IMR-90 (cell line): ENCODE measurements around the gene GLRA3. TPM values are rescaled to one million over a fixed set of nuclear protein-coding genes. Genes with fewer than 3 reads are reported as not detected.

Source experiments
- ATAC-seq: fragments of 200-7000 bp; cut with Tn5 transposase; 2 replicates; pipeline ENCODE4 v1.9.1; 2020; ENCODE audit warnings: low read depth, mild to moderate bottlenecking, moderate library complexity
- BruUV-seq: library from RNA; stranded (reverse); fragments of 400-500 nt; replicated peaks from 2 replicates; lab custom pipeline; 2021; lab: Mats Ljungman, UMichigan
- CTCF ChIA-PET: fragments of 300-600 bp; formaldehyde crosslinking; extraction: SDS; loops from one replicate; lab custom pipeline; 2021; ENCODE audit warnings: antibody characterized with exemption; lab: Yijun Ruan, JAX
- POLR2A ChIA-PET: fragments of 300-600 bp; sonication (Branson Sonifier 250); formaldehyde crosslinking; loops from one replicate; lab custom pipeline; 2022; ENCODE audit warnings: antibody characterized with exemption; ENCODE audit not compliant: unreplicated experiment; lab: Charles Lee
- DNase-seq: peaks from one replicate; pipeline ENCODE4 v3.0.0; 2013
- H2AFZ ChIP-seq: replicated peaks from 2 replicates; pipeline ENCODE3; 2013; ENCODE audit warnings: low read length, mild to moderate bottlenecking; ENCODE audit not compliant: poor library complexity
- H2AK5ac ChIP-seq: 2 replicates; pipeline ENCODE4 v1.6.1; 2013; ENCODE audit warnings: low read depth, low read length, inconsistent platforms
- H2AK9ac ChIP-seq: replicated peaks from 2 replicates; pipeline ENCODE3; 2013; ENCODE audit warnings: mild to moderate bottlenecking, low read depth, low read length, moderate library complexity; ENCODE audit not compliant: poor library complexity
- H2BK120ac ChIP-seq: 2 replicates; pipeline ENCODE4 v1.6.1; 2013; ENCODE audit warnings: low read depth, low read length, inconsistent platforms
- H2BK15ac ChIP-seq: 3 replicates; pipeline ENCODE4 v1.6.1; 2013; ENCODE audit warnings: low read depth, low read length, inconsistent platforms
- H2BK20ac ChIP-seq: 2 replicates; pipeline ENCODE4 v1.6.1; 2013; ENCODE audit warnings: low read depth, mild to moderate bottlenecking, inconsistent platforms, low read length, moderate library complexity
- H2BK5ac ChIP-seq: 2 replicates; pipeline ENCODE4 v1.6.1; 2013; ENCODE audit warnings: mild to moderate bottlenecking, low read depth, low read length, inconsistent platforms; ENCODE audit not compliant: poor library complexity, severe bottlenecking
- H3K14ac ChIP-seq: replicated peaks from 2 replicates; pipeline ENCODE4 v1.6.1; 2013; ENCODE audit warnings: low read depth, low read length, inconsistent platforms
- H3K18ac ChIP-seq: 2 replicates; pipeline ENCODE4 v1.6.1; 2013; ENCODE audit warnings: low read depth, low read length, control low read depth
- H3K23ac ChIP-seq: 2 replicates; pipeline ENCODE4 v1.6.1; 2013; ENCODE audit warnings: low read depth, low read length, inconsistent platforms
- H3K27ac ChIP-seq: 2 replicates; pipeline ENCODE4 v1.5.1; 2013; ENCODE audit warnings: mild to moderate bottlenecking, control low read depth, low read length; ENCODE audit not compliant: insufficient read depth
- H3K27me3 ChIP-seq: 2 replicates; pipeline ENCODE4 v1.6.1; 2013; ENCODE audit warnings: low read length; ENCODE audit not compliant: control insufficient read depth, insufficient read depth
- H3K36me3 ChIP-seq: 2 replicates; pipeline ENCODE4 v1.6.1; 2013; ENCODE audit warnings: low read length, mixed read lengths; ENCODE audit not compliant: control insufficient read depth, insufficient read depth
- H3K4ac ChIP-seq: 2 replicates; pipeline ENCODE4 v1.6.1; 2013; ENCODE audit warnings: low read depth, low read length, inconsistent platforms
- H3K4me1 ChIP-seq: 2 replicates; pipeline ENCODE4 v1.6.1; 2013; ENCODE audit warnings: low read length, mixed read lengths; ENCODE audit not compliant: control insufficient read depth, insufficient read depth
- H3K4me2 ChIP-seq: 2 replicates; pipeline ENCODE4 v1.6.1; 2013; ENCODE audit warnings: low read depth, mild to moderate bottlenecking, control low read depth, low read length, moderate library complexity
- H3K4me3 ChIP-seq: 2 replicates; pipeline ENCODE4 v1.5.1; 2013; ENCODE audit warnings: low read depth, mild to moderate bottlenecking, control low read depth, low read length, moderate library complexity; ENCODE audit not compliant: insufficient read depth
- H3K56ac ChIP-seq: 2 replicates; pipeline ENCODE4 v1.6.1; 2013; ENCODE audit warnings: low read length, inconsistent platforms; ENCODE audit not compliant: insufficient read depth; ENCODE audit errors: extremely low read depth
- H3K79me1 ChIP-seq, 2 experiments: 2 replicates each; pipeline ENCODE4 v1.6.1; 2013; ENCODE audit warnings: low read length in 2 of 2, inconsistent platforms in 1 of 2, low read depth in 1 of 2
- H3K9ac ChIP-seq: 2 replicates; pipeline ENCODE4 v1.6.1; 2013; ENCODE audit warnings: low read depth, low read length, control low read depth
- H3K9me1 ChIP-seq: 2 replicates; pipeline ENCODE4 v1.6.1; 2013; ENCODE audit warnings: low read length, inconsistent platforms; ENCODE audit not compliant: insufficient read depth
- H3K9me3 ChIP-seq: 2 replicates; pipeline ENCODE4 v1.6.1; 2013; ENCODE audit warnings: low read length; ENCODE audit not compliant: control insufficient read depth, insufficient read depth
- H4K20me1 ChIP-seq: 2 replicates; pipeline ENCODE4 v1.6.1; 2013; ENCODE audit warnings: low read length, inconsistent platforms; ENCODE audit not compliant: insufficient read depth
- H4K5ac ChIP-seq: 2 replicates; pipeline ENCODE4 v1.6.1; 2013; ENCODE audit warnings: mild to moderate bottlenecking, low read depth, low read length, control low read depth
- H4K8ac ChIP-seq, 2 experiments: 2 replicates each; pipeline ENCODE4 v1.6.1; 2013; ENCODE audit warnings: low read depth in 2 of 2, low read length in 2 of 2, control low read depth in 1 of 2, inconsistent platforms in 1 of 2
- H4K91ac ChIP-seq: 2 replicates; pipeline ENCODE4 v1.6.1; 2013; ENCODE audit warnings: low read depth, low read length, inconsistent platforms; ENCODE audit not compliant: insufficient read depth
- BHLHE40 ChIP-seq: fragments of 150-350 bp; IDR thresholded peaks from 2 replicates; pipeline ENCODE4 v1.6.1; 2016; ENCODE audit warnings: mild to moderate bottlenecking, low read depth, low read length
- CEBPB ChIP-seq: IDR thresholded peaks from 2 replicates; pipeline ENCODE4 v1.6.1; 2012; ENCODE audit warnings: low read depth, low read length, improper control_type of control experiment
- CHD1 ChIP-seq: IDR thresholded peaks from 2 replicates; pipeline ENCODE4 v1.6.1; 2012; ENCODE audit warnings: low read depth, low read length, improper control_type of control experiment
- CTCF ChIP-seq: conservative IDR thresholded peaks from 2 replicates; pipeline ENCODE4 v1.5.1; 2012; ENCODE audit warnings: mild to moderate bottlenecking, low read depth, low read length, improper control_type of control experiment
- ELK1 ChIP-seq: fragments of 150-350 bp; IDR thresholded peaks from 2 replicates; pipeline ENCODE4 v1.6.1; 2016; ENCODE audit warnings: low read depth, mild to moderate bottlenecking, low read length, moderate library complexity, borderline replicate concordance
- FOS ChIP-seq: fragments of 150-350 bp; IDR thresholded peaks from 2 replicates; pipeline ENCODE4 v1.6.1; 2016; ENCODE audit warnings: low read depth, low read length
- MAFK ChIP-seq: IDR thresholded peaks from 2 replicates; pipeline ENCODE4 v1.6.1; 2012; ENCODE audit warnings: low read depth, low read length, improper control_type of control experiment
- MAZ ChIP-seq: IDR thresholded peaks from 2 replicates; pipeline ENCODE4 v1.6.1; 2012; ENCODE audit warnings: low read depth, mild to moderate bottlenecking, low read length, improper control_type of control experiment, moderate library complexity, borderline replicate concordance
- MXI1 ChIP-seq: IDR thresholded peaks from 2 replicates; pipeline ENCODE4 v1.6.1; 2012; ENCODE audit warnings: low read depth, mild to moderate bottlenecking, low read length, moderate library complexity, borderline replicate concordance
- NFE2L2 ChIP-seq: fragments of 150-350 bp; IDR thresholded peaks from 2 replicates; pipeline ENCODE4 v1.6.1; 2016; ENCODE audit warnings: low read depth, mild to moderate bottlenecking, low read length
- POLR2A ChIP-seq: IDR thresholded peaks from 2 replicates; pipeline ENCODE4 v1.6.1; 2012; ENCODE audit warnings: mild to moderate bottlenecking, low read depth, low read length
- RAD21 ChIP-seq: IDR thresholded peaks from 2 replicates; pipeline ENCODE4 v1.6.1; 2012; ENCODE audit warnings: low read length, improper control_type of control experiment
- RCOR1 ChIP-seq: IDR thresholded peaks from 2 replicates; pipeline ENCODE4 v1.6.1; 2012; ENCODE audit warnings: mild to moderate bottlenecking, low read length, improper control_type of control experiment; ENCODE audit not compliant: insufficient replicate concordance
- RFX5 ChIP-seq: IDR thresholded peaks from 2 replicates; pipeline ENCODE4 v1.8.0; 2012; ENCODE audit warnings: low read depth, mild to moderate bottlenecking, low read length, moderate library complexity
- SMC3 ChIP-seq: fragments of 150-350 bp; IDR thresholded peaks from 2 replicates; pipeline ENCODE4 v1.6.1; 2016; ENCODE audit warnings: low read depth, mild to moderate bottlenecking, antibody characterized with exemption, low read length, moderate library complexity
- dilution Hi-C: fragments of 300-500 bp; cut with HindIII; formaldehyde crosslinking; loops from one replicate; pipeline ENCODE4 v1.14.3; 2018; ENCODE audit warnings: low sequenced_read_pairs; ENCODE audit not compliant: unreplicated experiment
- in situ Hi-C: fragments of 300-500 bp; cut with MboI; formaldehyde crosslinking; loops from 3 replicates; pipeline ENCODE4 v1.14.3; 2019; ENCODE audit warnings: low sequenced_read_pairs, inconsistent platforms, mixed read lengths
- intact Hi-C: fragments of 100-400 bp; cut with micrococcal nuclease; formaldehyde crosslinking; loops from 2 replicates; pipeline ENCODE4 v1.10.0; 2022
- polyA plus RNA-seq, 3 experiments: library from polyadenylated mRNA; depleted of rRNA; stranded (reverse); fragments of >200 nt; gene quantifications; 2 replicates each; pipeline ENCODE4 v1.2.3, GENCODE V29; 2012; ENCODE audit warnings: low replicate concordance in 1 of 3
- total RNA-seq: library from RNA; depleted of rRNA; stranded (reverse); fragments of >200 nt; gene quantifications from 2 replicates; pipeline ENCODE4 v1.2.3, GENCODE V29; 2012
- TF ChIP-seq, protein P1 (sequence below): fragments of 150-350 bp; IDR thresholded peaks from 2 replicates; pipeline ENCODE4 v1.6.1; 2017; ENCODE audit warnings: mild to moderate bottlenecking, antibody characterized with exemption, low read length, low read depth

The GLRA3 gene
- total and polyA plus RNA-seq, 2 of the 4 experiments (the other 2 are of a cell fraction): not detected

DNA sequence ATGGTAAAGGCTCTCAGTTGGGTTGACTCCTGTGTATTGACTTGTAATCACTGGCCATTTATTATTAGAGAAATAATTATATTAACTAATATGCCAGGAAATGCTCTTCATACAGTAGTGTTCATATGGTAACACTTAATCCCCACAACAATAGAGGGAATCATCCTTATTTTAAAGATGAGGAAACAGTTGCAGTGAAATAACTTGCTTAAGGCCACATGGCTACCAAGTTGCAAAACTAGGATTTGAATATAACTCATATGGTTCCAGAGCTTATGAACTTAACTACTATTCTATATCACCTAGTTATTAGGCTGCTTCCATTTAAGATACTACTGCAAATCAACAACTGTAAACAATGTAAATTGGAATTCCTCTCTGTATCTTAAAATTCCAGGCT, 163.2 kb downstream of the GLRA3 start:
- Histone ChIP-seq H3K4me1 (no peaks in the 10 kb centered on the region), H3K9me1 (no peaks in the 10 kb centered on the region), H4K5ac (no peak overlapping the region), H3K36me3 (no peaks in the 10 kb centered on the region), H3K27ac (no peak overlapping the region), H4K20me1 (no peaks in the 10 kb centered on the region), H3K4me2 (no peak overlapping the region), H3K4ac (no peak overlapping the region), H3K27me3 (no peaks in the 10 kb centered on the region), H3K56ac (no peak overlapping the region), H2BK5ac (no peak overlapping the region), H2BK120ac (no peak overlapping the region), H2BK20ac (no peak overlapping the region), H3K79me1 (no peaks in the 10 kb centered on the region), H3K4me3 (no peak overlapping the region), H4K91ac (no peak overlapping the region), H2AFZ (no peak overlapping the region), H4K8ac (no peak overlapping the region), H2AK5ac (no peak overlapping the region), H3K9me3 (peaks cover 3% of the 10 kb centered on the region), H3K18ac (no peak overlapping the region), H3K9ac (no peak overlapping the region), H3K14ac (no peak overlapping the region), H3K23ac (no peak overlapping the region), H2BK15ac (no peak overlapping the region), H2AK9ac (no peak overlapping the region)
- intact Hi-C loops: no loop called here
- no peak for DNase-seq
- dilution Hi-C loops: no loop called here
- CTCF ChIA-PET: no interaction called here
- in situ Hi-C loops: no loop called here
- no peak for ATAC-seq
- TF ChIP-seq ELK1 (no peak), NFE2L2 (no peak), BHLHE40 (no peak), SMC3 (no peak), CHD1 (no peak), RAD21 (no peak), CTCF (no peak), MAZ (no peak), RFX5 (no peak), MAFK (no peak), RCOR1 (no peak), FOS (no peak), CEBPB (no peak), POLR2A (no peak), MXI1 (no peak)
- TF ChIP-seq, protein P1, sequence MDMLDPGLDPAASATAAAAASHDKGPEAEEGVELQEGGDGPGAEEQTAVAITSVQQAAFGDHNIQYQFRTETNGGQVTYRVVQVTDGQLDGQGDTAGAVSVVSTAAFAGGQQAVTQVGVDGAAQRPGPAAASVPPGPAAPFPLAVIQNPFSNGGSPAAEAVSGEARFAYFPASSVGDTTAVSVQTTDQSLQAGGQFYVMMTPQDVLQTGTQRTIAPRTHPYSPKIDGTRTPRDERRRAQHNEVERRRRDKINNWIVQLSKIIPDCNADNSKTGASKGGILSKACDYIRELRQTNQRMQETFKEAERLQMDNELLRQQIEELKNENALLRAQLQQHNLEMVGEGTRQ: no peak
- BruUV-seq: no TSS peak
- POLR2A ChIA-PET: no interaction called here
